ENCODE results near the gene RASA4.
"Not testable (repeated sequence)": the region's sequence is repeated elsewhere in the genome, so short reads cannot be mapped to it uniquely, and the experiment has no call there.

The RASA4 gene

GRCh38 chr7:102545288-102545687 lies 71.3 kb downstream of the RASA4 start:
- DNase-seq (ENCODE audit: extremely low read depth in 1 of 2, low read depth in 1 of 2): peak in 1 of 2 donors; percentile 1

GRCh38 chr7:102544372-102544771 lies 72.2 kb downstream of the RASA4 start:
- DNase-seq (ENCODE audit: extremely low read depth in 1 of 2, low read depth in 1 of 2): not testable (repeated sequence)

DNA sequence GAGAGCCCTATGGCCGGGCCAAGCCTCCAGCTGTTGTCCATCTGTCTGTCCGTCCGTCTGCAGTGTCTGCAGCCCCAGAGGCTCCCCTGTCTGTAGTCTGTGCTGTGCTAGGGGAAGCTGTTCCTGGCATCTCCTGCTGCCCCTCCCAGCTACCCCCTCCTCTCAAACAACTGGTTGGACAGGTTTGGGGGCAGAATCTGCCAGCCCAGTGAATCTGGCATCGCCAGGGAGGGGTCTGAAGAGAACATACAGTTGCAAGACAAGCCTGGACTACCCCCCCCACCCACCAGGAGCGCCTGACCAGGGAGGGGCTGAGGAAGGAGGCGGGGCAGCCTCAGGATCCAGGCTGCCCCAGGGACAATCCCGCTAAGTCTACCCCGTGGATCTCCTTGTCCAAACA lies 73.0 kb downstream of the RASA4 start, which contains the start of gene UPK3BL2:
Gene UPK3BL2, minus strand, starts transcription at position 101 of the 400 bp plus-strand sequence. Its CDS starts 60 bp downstream, at position 41.
- not testable (repeated sequence) for DNase-seq (ENCODE audit: extremely low read depth in 1 of 2, low read depth in 1 of 2)

DNA sequence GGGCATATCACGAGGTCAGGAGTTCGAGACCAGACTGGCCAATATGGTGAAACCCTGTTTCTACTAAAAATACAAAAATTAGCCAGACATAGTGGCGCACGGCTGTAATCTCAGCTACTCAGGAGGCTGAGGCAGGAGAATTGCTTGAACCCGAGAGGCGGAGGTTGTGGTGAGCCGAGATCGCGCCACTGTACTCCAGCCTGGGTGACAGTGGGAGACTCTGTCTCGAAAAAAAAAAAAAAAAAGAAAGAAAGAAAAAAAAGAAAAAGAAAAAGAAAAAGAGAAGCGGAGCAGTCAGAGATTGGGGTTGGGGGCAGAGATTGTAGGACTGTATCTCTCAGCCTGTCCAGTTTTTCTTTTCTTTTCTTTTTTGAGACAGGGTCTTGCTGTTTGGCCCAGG lies 73.8 kb downstream of the RASA4 start:
- DNase-seq (ENCODE audit: extremely low read depth in 1 of 2, low read depth in 1 of 2): not testable (repeated sequence)

GRCh38 chr7:102542083-102542482 lies 74.5 kb downstream of the RASA4 start:
- DNase-seq (ENCODE audit: extremely low read depth in 1 of 2, low read depth in 1 of 2): not testable (repeated sequence)

DNA sequence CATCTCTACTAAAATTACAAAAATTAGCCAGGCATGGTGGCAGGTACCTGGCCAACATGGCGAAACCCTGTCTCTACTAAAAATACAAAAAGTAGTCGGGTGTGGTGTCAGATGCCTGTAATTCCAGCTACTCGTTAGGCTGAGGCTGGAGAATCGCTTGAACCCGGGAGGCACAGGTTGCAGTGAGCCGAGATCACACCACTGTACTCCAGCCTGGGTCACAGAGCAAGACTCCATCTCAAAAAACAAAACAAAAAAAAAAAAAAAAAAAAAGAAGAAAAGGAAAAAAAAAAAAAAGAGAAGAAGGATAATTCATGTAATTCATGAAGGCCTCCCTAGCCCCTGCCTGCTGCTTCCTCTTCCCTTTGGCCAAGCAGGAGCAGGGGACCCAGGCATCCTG lies 76.0 kb downstream of the RASA4 start:
- DNase-seq (ENCODE audit: extremely low read depth in 1 of 2, low read depth in 1 of 2): not testable (repeated sequence)

GRCh38 chr7:102535062-102535615 lies 81.4 kb downstream of the RASA4 start:
- DNase-seq (ENCODE audit: extremely low read depth in 1 of 2, low read depth in 1 of 2): not testable (repeated sequence)

DNA sequence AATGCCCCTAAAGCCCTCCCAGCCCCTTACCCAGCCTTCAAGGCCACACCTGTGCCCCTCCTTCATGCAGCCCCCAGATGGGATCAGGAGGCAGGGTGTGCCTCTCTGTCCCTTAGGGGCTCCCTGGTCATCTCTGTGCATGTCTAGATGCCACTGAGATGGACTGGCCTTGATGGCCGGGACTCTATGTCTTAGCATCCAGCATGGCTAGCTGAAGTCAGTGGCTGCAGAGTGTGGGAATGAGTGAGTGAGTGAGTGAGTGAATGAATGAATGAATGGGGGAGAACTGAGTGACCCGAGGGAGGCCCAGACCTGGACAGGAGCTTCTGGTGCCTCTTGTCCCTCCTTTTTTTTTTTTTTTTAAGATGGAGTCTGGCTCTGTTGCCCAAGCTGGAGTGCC lies 84.4 kb downstream of the RASA4 start:
- DNase-seq (ENCODE audit: extremely low read depth in 1 of 2, low read depth in 1 of 2): not testable (repeated sequence)

DNA sequence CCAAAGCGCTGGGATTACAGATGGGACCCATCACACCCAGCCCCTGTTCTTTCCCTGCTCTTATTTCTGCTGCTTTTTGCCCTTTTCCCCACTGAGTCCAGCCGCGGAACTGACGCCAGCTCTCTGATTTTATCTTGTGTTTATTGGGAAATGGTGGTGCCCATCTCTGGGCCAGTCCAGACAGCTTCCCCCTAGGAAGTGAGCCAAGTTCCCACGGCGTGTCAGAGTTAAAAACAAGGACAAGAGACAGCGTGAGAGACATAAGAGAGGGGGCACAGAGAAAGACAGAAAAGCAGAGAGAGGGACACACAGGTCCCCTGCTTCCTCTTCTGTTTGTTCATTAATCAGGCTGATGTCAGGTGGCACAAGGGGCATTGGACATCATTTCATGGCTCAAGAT lies 85.0 kb downstream of the RASA4 start:
- DNase-seq (ENCODE audit: extremely low read depth in 1 of 2, low read depth in 1 of 2): not testable (repeated sequence)

DNA sequence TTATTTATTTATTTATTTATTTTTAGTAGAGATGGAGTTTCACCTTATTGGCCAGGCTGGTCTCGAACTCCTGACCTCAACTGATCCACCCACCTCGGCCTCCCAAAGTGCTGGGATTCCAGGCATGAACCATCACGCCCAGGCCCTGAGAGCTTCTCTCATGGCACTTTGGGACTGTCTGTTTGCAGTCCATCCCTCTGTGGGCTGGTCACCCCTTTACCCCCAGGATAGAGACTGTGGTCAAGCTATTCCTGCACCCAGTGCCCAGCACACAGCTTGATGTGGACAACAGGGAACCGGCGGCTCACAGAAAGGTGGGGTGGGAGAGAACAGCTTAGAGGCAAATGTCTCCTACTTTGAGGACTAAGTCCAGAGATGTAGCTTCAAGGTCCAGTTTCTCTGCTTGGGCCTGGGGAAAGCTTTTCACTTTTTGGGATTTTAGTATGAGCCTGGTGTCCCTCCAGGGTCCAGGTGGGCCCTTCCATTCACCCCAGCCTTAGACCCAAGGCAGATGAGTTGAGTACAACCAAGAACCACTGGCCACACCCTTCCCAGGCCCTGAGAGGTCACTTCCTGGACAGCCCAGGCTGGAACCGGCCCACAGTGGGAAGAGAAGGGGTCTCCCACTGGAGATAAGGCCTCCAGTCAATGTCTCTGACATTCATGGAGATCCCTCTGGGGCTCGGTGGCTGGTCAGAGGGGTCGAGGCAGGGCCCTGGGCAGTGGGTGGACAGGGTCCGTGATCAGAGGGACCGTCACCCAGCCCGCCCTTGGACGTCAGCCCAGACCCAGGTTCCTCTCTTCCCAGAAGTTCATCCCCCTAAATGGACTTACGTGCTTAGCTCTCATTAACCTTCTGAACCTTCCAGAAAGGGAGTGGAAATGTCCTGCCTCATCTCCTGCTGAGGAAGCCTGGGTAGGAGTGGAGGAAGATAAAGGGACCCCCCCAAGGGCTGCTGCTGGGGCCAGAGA lies 88.4 kb downstream of the RASA4 start:
- DNase-seq (ENCODE audit: extremely low read depth in 1 of 2, low read depth in 1 of 2): not testable (repeated sequence)

DNA sequence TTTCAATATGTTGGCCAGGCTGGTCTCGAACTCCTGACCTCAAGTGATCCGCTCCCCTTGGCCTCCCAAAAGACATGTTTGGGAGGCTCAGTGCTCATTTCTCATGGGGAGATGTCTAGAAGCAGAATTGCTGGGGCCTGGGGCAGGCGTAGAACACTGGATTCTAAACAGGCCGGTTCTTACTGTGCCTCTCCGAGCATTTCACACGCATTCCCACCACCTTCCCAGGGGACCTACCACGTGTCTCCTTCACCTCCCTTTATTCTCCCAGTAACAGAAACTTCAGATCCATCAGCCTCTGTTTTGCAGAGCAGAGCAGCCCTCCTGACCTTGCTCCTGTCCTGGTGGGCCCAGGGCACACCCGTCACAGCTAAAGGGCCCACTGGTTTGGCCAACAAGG lies 89.4 kb downstream of the RASA4 start:
- not testable (repeated sequence) for DNase-seq (ENCODE audit: extremely low read depth in 1 of 2, low read depth in 1 of 2)

DNA sequence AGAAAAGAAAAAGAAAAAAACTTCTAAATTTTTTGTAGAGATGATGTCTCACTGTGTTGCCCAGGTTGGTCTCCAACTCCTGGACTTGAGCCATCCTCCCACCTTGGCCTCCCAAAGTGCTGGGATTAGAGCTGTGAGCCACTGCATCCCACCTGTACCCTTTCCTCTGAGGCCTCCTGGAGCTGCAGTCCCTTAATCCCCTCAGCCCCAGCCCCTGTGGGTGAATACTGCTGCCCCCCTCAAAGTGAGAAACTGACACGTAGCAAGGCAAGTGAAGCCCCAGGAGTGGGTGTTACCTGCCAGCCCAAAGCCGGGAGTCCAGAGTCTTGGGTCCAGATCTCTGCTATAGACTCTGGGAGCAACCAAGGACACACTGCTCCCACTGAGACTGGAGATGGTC lies 91.8 kb downstream of the RASA4 start:
- not testable (repeated sequence) for DNase-seq (ENCODE audit: extremely low read depth in 1 of 2, low read depth in 1 of 2)

All from stimulated activated CD8-positive, alpha-beta memory T cell treated with anti-CD3 and anti-CD28 coated beads, Interleukin-7, amount 100 ng/mL, for 48 hours (primary cell).